Stomach smooth muscle (tissue), 2 donors: Measurements from ENCODE around the gene TMEM144.

Experiments used
- H3K27ac ChIP-seq: one replicate; pipeline ENCODE4 v1.7.0; 2013; ENCODE audit warnings: mild to moderate bottlenecking, low read length, inconsistent platforms
- H3K27me3 ChIP-seq, 2 donors: one replicate each; pipeline ENCODE4 v1.7.0; 2013; ENCODE audit warnings: low read length in 2 of 2; ENCODE audit not compliant: insufficient read depth in 2 of 2, control insufficient read depth in 1 of 2
- H3K36me3 ChIP-seq, 2 donors: one replicate each; pipeline ENCODE4 v1.7.0; 2013; ENCODE audit warnings: low read length in 2 of 2; ENCODE audit not compliant: control insufficient read depth in 2 of 2, insufficient read depth in 2 of 2
- H3K4me1 ChIP-seq: one replicate; pipeline ENCODE4 v1.7.0; 2013; ENCODE audit warnings: low read length; ENCODE audit not compliant: control insufficient read depth, insufficient read depth
- H3K4me3 ChIP-seq, 2 donors: one replicate each; pipeline ENCODE4 v1.7.0; 2013; ENCODE audit warnings: low read length in 2 of 2
- H3K9ac ChIP-seq, 2 donors: one replicate each; pipeline ENCODE4 v1.7.0; 2013; ENCODE audit warnings: low read length in 2 of 2, mild to moderate bottlenecking in 1 of 2
- H3K9me3 ChIP-seq, 2 donors: one replicate each; pipeline ENCODE4 v1.7.0; 2013; ENCODE audit warnings: low read length in 2 of 2; ENCODE audit not compliant: control insufficient read depth in 2 of 2
- donor health status: healthy.
- donor health status: Pancreatic carcinoma.

The TMEM144 gene

DNA sequence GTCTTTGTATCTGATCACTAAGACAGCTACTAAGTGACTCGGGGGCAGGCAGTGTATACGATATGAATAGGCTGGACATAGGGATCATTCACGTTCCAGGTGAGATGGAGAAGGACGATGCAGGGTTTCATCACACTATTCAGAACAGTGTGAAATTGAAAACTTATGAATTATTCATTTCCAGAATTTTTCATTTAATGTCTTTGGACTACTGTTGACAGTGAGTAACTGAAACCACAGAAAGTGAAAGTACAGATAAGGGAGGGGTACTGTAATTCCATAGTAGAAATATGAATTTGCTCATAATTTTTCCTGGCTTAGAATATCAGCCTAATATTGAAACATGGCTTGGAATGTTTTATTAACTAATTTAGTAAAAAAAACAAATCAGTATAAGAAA is 24.4 kb downstream of the TMEM144 start:
- H3K27ac ChIP-seq = no peak overlapping the region
- H3K27me3 ChIP-seq = no peaks in the 10 kb centered on the region

GRCh38 chr4:158236304-158237030 is 26.2 kb downstream of the TMEM144 start:
- Histone ChIP-seq H3K27ac (no peak overlapping the region), H3K9me3 (no peaks in the 10 kb centered on the region), H3K4me3 (no peak overlapping the region), H3K9ac (no peak overlapping the region), H3K4me1 (no peaks in the 10 kb centered on the region), H3K36me3 (no peaks in the 10 kb centered on the region), H3K27me3 (no peaks in the 10 kb centered on the region)

More for the DNA sequence above, 24.4 kb downstream of the TMEM144 start:
- no peak overlapping the region for H3K4me3 ChIP-seq
- H3K9ac ChIP-seq = no peak overlapping the region
- H3K36me3 ChIP-seq = no peaks in the 10 kb centered on the region
- H3K9me3 ChIP-seq = no peaks in the 10 kb centered on the region
- no peaks in the 10 kb centered on the region for H3K4me1 ChIP-seq

- Histone ChIP-seq H3K27me3 (no peaks in the 10 kb centered on the region), H3K9me3 (no peaks in the 10 kb centered on the region), H3K36me3 (no peaks in the 10 kb centered on the region), H3K4me1 (no peaks in the 10 kb centered on the region), H3K27ac (no peak overlapping the region), H3K4me3 (no peak overlapping the region), H3K9ac (no peak overlapping the region)
Observed at GRCh38 chr4:158238575-158238974, 28.3 kb downstream of the TMEM144 start.

DNA sequence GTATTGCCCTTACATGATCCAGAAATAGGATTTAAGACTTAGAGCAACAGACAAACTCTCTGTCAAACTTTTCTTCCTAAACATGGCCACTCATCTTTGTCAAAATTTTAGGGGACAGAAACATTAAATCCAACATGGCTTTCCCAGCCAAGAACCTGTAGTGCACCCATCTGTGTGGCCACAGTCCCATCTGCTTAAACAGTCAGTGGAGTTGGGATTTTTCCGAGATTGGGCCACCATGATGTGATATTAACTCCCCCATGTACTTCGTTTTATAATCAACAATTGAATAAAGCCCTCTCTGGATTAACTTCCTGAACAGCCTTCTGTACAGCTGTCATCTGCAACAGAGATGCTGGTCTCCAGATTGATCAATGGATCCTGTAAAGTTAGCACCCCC is 28.9 kb downstream of the TMEM144 start:
- Histone ChIP-seq H3K9ac (no peak overlapping the region), H3K4me1 (no peaks in the 10 kb centered on the region), H3K36me3 (no peaks in the 10 kb centered on the region), H3K4me3 (no peak overlapping the region), H3K27me3 (no peaks in the 10 kb centered on the region), H3K27ac (no peak overlapping the region), H3K9me3 (no peaks in the 10 kb centered on the region)

- H3K27ac ChIP-seq = no peak overlapping the region
- H3K36me3 ChIP-seq = no peaks in the 10 kb centered on the region
- H3K9ac ChIP-seq = no peak overlapping the region
- H3K9me3 ChIP-seq = no peaks in the 10 kb centered on the region
- H3K4me3 ChIP-seq = no peak overlapping the region
- H3K4me1 ChIP-seq = no peaks in the 10 kb centered on the region
- H3K27me3 ChIP-seq = no peaks in the 10 kb centered on the region
Observed at GRCh38 chr4:158243071-158243470, 32.8 kb downstream of the TMEM144 start.

DNA sequence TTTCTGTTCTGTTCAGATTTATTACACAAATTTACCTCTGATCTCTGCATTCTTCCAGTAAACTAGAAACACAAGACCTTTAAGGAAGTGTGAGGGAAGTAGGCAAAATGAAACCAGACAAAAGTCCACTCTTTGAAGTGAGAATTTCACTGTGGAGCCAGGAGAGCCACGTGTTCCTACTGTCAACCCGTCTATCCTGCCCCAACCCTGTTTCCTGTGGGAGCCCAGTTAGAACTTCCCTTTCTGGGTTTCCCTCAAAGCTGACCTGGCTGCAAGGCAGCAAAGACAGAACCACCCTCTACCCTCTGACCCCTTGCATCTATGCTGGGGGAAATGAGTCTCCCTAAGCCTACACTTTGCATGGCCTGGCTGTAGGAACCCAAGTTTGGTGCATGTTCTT is 40.0 kb downstream of the TMEM144 start:
- H3K27me3 ChIP-seq = no peaks in the 10 kb centered on the region
- H3K4me1 ChIP-seq = no peaks in the 10 kb centered on the region
- H3K9me3 ChIP-seq = no peaks in the 10 kb centered on the region
- no peak overlapping the region for H3K4me3 ChIP-seq
- no peak overlapping the region for H3K9ac ChIP-seq
- H3K27ac ChIP-seq = no peak overlapping the region
- no peaks in the 10 kb centered on the region for H3K36me3 ChIP-seq

- H3K9ac ChIP-seq = no peak overlapping the region
- no peaks in the 10 kb centered on the region for H3K27me3 ChIP-seq
- H3K36me3 ChIP-seq = no peaks in the 10 kb centered on the region
- H3K4me3 ChIP-seq = no peak overlapping the region
- no peaks in the 10 kb centered on the region for H3K4me1 ChIP-seq
- H3K9me3 ChIP-seq = no peaks in the 10 kb centered on the region
- H3K27ac ChIP-seq = no peak overlapping the region
Observed at GRCh38 chr4:158253350-158253980, 43.2 kb downstream of the TMEM144 start.

- Histone ChIP-seq H3K27ac (no peak overlapping the region), H3K9me3 (no peaks in the 10 kb centered on the region), H3K9ac (no peak overlapping the region), H3K27me3 (no peaks in the 10 kb centered on the region), H3K4me3 (no peak overlapping the region), H3K4me1 (no peaks in the 10 kb centered on the region), H3K36me3 (no peaks in the 10 kb centered on the region)
Observed at GRCh38 chr4:158254292-158254691, 44.0 kb downstream of the TMEM144 start.

DNA sequence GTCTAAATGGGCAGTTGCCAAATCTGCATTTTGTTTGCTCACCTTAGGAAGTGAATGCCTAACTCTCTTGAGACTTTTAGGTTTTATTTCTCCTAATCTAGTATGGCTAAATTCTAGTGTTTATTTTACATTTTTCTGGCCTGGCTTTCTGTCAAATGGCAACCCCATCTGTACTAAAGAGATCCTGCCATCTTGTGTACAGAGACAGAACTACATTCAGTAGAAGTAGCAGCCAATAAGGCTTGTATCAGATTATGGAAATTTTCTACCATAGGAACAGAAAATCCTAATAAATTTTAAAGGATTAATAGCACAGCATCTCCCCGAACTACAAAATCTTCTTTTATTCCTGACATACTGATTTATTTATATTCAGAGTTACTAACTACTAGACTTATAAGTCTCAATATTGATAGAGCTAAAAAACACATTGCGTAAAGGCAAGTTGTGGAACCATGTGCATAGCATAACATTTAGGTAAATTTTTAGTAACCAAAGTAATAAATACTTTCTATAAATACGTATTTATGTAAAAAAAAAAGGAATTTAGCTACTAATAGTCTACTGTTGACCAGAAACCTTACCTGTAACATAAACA is 45.5 kb downstream of the TMEM144 start:
- H3K27ac ChIP-seq = no peak overlapping the region
- H3K36me3 ChIP-seq = no peaks in the 10 kb centered on the region
- no peak overlapping the region for H3K9ac ChIP-seq
- H3K27me3 ChIP-seq = no peaks in the 10 kb centered on the region
- no peaks in the 10 kb centered on the region for H3K9me3 ChIP-seq
- no peak overlapping the region for H3K4me3 ChIP-seq
- no peaks in the 10 kb centered on the region for H3K4me1 ChIP-seq

DNA sequence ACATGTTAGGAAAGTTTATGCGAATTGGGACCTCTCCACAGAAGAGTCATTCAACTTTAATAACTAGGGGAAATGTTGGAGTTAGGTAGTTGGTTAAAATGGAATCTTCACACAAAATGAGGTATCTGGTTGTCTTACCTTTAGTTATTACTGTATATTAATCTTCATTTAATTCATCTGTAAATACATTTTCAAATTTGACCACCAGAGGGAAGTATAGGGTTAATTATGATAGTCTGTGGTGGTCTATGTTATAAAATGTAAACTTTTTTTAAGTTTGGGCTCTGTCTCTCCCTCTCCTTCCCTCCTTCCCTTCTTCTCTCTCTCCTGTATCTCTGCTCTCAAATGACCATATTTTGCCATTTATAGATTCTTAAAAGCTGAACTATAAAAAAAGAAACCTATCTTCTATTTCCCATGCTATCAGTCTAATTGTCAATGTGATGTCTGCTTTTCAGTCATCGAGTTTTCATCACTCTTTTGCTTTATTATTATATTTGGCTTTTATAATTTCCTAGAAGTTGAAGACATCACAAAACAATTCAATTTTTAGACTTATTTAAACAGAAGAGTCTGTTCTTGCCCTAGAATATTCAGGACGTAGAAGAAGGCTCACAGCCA is 49.8 kb downstream of the TMEM144 start:
- H3K4me1 ChIP-seq = no peaks in the 10 kb centered on the region
- H3K27me3 ChIP-seq = no peaks in the 10 kb centered on the region
- H3K9ac ChIP-seq = no peak overlapping the region
- no peaks in the 10 kb centered on the region for H3K9me3 ChIP-seq
- no peaks in the 10 kb centered on the region for H3K36me3 ChIP-seq
- H3K27ac ChIP-seq = no peak overlapping the region
- no peak overlapping the region for H3K4me3 ChIP-seq
